NCI-H2107 treated with DMSO at 0.1 percent for 48 hours (cell line): ENCODE results near the gene ADGRE1.
"Not testable (repeated sequence)": the region's sequence is repeated elsewhere in the genome, so short reads cannot be mapped to it uniquely, and the experiment has no call there.

Experiments used
- DNase-seq: peaks from one replicate; lab custom pipeline; 2025; ENCODE audit not compliant: unreplicated experiment; lab: John Stamatoyannopoulos, UW

Gene ADGRE1, protein sequence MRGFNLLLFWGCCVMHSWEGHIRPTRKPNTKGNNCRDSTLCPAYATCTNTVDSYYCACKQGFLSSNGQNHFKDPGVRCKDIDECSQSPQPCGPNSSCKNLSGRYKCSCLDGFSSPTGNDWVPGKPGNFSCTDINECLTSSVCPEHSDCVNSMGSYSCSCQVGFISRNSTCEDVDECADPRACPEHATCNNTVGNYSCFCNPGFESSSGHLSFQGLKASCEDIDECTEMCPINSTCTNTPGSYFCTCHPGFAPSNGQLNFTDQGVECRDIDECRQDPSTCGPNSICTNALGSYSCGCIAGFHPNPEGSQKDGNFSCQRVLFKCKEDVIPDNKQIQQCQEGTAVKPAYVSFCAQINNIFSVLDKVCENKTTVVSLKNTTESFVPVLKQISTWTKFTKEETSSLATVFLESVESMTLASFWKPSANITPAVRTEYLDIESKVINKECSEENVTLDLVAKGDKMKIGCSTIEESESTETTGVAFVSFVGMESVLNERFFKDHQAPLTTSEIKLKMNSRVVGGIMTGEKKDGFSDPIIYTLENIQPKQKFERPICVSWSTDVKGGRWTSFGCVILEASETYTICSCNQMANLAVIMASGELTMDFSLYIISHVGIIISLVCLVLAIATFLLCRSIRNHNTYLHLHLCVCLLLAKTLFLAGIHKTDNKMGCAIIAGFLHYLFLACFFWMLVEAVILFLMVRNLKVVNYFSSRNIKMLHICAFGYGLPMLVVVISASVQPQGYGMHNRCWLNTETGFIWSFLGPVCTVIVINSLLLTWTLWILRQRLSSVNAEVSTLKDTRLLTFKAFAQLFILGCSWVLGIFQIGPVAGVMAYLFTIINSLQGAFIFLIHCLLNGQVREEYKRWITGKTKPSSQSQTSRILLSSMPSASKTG

DNA sequence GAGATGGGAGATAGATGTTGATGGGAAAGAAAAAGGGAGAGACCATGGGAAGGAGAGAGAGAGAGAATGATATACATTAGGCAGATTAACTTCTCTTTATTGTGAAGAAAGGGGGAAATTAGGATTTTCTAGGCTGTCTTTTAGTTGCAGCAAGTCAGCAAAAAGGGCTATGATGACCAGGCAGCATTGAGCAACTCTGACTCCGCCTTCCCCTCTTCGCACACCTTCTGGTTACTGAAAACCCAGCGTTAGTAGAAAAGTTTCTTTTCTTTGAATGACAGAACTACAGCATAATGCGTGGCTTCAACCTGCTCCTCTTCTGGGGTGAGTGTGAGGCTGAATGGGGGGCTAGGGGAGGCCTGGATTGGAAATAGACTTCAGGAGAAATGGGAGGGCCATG is at the start of gene ADGRE1:
Gene ADGRE1 (plus strand): TSS at position 264 of the 400 bp plus-strand sequence. CDS start 30 bp downstream, at position 294.
- no peak for DNase-seq

- DNase-seq = no peak
Observed at GRCh38 chr19:6838062-6838655, 49.2 kb upstream of the ADGRE1 start.

DNA sequence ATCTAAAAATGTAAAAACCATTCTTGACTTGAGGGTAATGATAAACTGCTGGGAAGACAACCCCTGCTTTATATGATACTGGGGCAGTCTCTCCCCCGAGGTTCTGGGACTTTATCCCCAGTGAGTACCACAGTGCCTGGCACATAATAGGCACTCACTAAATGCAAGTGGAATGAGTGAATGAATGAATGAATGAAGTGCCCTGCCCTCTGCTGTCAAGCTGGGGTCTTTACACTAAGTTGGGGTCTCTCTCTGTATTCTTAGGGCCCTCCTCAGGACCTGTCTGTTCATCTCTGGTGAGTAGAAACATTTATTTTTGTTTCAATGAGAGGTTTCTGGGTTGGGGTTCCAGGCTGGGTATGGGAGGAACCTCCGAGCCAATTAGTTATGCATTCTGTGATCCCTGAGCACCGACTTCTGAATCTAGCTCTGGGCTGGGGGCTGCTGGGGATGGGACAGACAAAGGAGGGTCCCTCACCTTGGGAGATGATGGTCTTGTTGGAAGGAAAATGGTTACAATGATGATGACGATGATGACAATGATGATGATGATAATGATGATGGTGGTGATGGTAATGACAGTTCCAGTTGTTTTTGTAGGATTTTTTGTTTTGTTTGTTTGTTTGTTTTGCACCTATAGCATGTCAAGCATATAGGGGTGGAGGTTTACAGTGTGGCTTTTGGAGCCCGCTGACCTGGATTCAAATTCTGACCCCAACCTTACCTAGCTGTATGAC is 44.3 kb upstream of the ADGRE1 start:
- DNase-seq = no peak

- DNase-seq = no peak
Observed at GRCh38 chr19:6847828-6848200, 39.6 kb upstream of the ADGRE1 start.

DNA sequence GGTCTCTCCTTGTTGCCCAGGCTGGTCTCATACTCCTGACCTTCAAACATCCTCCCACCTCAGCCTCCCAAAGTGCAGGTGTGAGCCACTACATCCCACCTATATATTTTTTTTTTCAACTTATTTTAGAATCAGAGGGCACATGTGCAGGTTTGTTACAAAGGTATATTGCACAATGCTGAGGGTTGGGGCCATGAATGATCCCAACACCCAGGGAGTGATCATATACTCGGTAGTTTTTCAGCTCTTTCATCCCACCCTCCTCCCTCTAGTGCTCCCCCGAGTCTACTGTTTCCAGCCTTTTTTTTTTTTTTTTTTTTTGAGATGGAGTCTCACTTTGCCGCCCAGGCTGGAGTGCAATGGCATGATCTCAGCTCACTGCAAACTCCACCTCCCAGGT is 38.4 kb upstream of the ADGRE1 start:
- no peak for DNase-seq

DNA sequence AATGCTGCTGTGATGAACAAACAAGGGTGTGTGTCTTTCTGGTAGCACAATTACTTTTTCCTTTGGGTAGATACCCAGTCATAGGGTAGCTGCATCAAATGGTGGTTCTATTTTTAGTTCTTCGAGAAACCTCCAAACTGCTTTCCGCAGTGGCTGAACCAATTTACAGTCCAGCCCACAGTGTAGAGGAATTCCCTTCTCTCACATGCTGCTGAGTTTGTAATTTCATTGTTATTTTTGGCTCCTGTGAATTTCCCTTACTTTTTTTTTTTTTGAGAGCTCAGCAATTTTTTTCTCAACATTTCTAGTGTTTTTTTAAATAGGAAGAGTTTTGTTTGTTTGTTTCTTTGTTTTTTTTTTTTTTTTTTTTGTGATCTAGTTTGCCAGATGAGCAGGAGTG is 37.5 kb upstream of the ADGRE1 start:
- DNase-seq = no peak

DNA sequence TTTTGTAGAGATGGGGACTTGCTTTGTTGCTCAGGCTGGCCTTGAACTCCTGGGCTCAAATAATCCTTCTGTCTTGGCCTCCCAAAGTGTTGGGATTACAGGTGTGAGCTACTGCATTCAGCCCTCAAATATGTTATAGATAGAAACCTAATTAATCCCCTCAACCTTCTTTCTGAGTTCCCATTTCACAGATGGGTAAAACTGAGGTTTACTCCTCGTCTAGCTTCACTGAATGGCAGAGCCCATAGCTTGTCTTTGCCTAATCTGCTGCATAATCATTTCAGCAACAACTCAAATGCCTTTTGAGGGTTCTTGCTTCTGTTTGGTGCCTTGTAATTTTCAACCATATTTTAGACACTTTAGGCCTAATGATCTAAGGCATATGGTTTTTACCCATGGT is 36.0 kb upstream of the ADGRE1 start:
- DNase-seq = no peak

GRCh38 chr19:6852001-6852400 is 35.4 kb upstream of the ADGRE1 start:
- DNase-seq = no peak

DNA sequence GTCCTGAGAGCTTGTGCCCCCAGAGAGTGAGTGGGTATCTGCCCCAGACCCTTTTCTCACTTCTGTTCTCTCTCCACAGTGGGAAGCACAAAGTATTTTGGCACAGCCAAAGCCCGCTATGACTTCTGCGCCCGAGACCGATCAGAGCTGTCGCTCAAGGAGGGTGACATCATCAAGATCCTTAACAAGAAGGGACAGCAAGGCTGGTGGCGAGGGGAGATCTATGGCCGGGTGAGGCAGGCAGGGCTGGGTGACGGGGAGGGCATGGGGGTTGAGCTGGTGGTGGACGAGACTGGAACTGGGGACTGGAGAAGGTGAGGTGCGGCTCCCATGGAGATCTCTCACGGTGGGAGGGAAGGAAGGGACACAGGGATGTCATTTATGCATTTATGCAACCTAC is 33.5 kb upstream of the ADGRE1 start:
- DNase-seq = no peak

- DNase-seq = no peak
Observed at GRCh38 chr19:6854758-6855157, 32.6 kb upstream of the ADGRE1 start.

DNA sequence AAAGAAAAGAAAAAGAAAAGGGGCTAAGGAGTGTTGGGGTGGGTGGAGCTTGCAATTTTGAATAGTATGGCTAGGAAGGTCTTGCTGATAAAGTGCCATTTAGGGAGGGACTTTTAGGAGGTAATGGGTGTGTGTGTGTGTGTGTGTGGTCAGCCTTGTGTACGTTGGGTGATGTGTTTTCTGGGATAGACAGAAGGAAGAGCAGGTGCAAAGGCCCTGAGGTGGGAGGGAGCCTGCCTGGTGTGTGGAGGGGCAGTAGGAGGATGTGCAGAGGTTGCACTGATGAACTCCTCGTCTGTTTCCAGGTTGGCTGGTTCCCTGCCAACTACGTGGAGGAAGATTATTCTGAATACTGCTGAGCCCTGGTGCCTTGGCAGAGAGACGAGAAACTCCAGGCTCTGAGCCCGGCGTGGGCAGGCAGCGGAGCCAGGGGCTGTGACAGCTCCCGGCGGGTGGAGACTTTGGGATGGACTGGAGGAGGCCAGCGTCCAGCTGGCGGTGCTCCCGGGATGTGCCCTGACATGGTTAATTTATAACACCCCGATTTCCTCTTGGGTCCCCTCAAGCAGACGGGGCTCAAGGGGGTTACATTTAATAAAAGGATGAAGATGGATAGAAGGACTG is 30.5 kb upstream of the ADGRE1 start:
- no peak for DNase-seq

DNA sequence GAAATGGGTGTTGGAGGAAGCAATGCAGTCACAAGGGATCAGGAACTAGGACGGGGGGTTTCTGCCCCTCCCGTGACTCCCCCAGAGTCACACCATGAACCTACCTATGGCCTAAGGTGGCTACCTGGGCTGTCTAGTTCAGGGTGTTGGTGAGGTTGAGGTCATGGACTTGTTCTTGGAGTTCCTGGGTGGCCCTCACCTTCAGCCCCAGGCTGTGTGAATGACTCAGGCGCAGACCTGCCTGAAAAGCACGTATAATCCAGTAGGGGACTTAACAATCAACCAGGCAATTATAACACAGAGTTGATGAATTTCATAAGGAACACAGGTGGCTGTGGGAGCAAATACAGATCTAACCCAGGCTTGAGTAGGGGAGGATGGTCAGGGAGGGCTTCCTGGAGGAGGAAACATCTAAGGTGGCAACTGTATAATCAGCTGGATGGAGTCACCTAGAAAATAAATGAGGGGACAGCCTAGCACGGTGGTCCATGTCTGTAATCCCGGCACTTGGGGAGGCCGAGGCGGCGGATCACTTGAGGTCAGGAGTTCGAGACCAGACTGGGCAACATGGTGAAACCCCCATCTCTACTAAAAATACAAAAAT is 25.6 kb upstream of the ADGRE1 start:
- no peak for DNase-seq

GRCh38 chr19:6862673-6863078 is 24.7 kb upstream of the ADGRE1 start:
- DNase-seq = peak; percentile 0

- DNase-seq = no peak
Observed at GRCh38 chr19:6864325-6864940, 22.9 kb upstream of the ADGRE1 start.

DNA sequence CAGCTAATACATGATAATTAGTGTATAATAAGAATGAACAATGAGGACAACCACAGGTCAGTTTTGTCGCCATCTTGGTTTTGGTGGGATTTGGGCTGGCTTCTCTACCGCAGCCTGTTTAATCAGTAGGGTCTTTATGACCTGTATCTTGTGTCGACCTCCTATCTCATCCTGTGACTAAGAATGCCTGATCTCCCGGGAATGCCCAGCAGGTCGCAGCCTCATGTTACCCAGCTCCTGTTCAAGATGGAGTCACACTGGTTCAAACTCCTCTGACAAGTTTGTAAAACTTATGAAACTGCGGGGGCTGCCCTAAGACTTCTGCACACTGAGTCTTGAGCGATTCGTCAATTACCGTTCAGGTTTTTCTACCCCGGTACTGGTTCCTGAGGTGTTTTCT is 21.5 kb upstream of the ADGRE1 start:
- no peak for DNase-seq

- no peak for DNase-seq
Observed at GRCh38 chr19:6866741-6867151, 20.6 kb upstream of the ADGRE1 start.

DNA sequence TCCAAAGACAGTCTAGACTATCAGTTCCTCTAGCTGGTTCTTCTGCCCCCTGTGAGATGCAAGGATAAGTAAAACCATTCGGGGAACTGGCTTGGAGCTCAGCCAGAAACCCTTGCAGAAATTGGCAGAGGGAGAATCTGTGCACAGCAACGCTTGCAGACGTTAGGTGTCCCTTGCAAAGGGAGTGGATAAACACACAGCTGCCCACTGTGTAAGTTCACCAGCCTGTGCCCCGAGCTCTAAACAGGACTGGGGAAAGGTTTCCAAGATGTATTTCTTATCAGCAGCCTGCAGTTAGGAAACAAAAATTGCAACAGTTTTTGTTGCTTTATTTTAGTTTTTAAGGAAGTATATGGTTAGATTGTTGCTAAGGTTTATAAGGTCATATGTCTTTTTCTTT is 19.0 kb upstream of the ADGRE1 start:
- no peak for DNase-seq

DNA sequence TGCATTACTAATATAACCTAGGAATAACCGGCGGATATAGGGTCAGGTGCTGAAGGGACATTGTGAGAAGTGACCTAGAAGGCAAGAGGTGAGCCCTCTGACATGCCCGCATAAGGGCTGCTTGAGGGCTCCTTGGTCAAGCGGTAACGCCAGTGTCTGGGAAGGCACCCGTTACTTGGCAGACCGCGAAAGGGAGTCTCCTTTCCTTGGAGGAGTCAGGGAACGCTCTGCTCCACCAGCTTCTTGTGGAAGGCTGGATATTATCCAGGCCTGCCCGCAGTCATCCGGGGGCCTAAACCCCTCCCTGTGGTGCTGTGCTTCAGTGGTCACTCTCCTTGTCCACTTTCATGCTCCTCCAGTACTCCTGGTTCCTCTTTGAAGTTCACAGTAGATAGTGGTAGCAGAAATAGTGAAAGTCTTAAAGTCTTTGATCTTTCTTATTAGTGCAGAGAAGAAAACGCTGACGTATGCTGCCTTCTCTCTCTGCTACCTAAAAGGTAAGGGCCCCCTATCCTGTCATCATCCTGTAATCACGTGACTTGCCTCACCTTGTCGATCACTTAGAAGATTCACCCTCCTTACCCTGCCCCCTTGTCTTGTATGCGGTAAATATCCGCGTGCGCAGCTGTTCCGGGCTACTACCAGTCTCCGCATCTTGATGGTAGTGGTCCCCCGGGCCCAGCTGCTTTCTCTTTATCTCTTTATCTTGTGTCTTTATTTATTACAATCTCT is 18.1 kb upstream of the ADGRE1 start:
- DNase-seq = not testable (repeated sequence)
